SK-N-SH (cell line): ENCODE results near the gene JMJD1C. TPM values are rescaled to one million over a fixed set of nuclear protein-coding genes. Genes with fewer than 3 reads are reported as not detected.

Experiments used
- CTCF ChIA-PET: fragments of 300-600, 350-600 bp; formaldehyde crosslinking; extraction: SDS; loops from one replicate; lab custom pipeline; 2021; lab: Yijun Ruan, JAX
- POLR2A ChIA-PET: fragments of 350-600 bp; sonication (Branson Sonifier 250); formaldehyde crosslinking; extraction: SDS; loops from one replicate; lab custom pipeline; 2020; ENCODE audit warnings: antibody characterized with exemption, inconsistent platforms; lab: Yijun Ruan, JAX
- DNase-seq: peaks from one replicate; pipeline ENCODE4 v3.0.0; 2012
- H2AFZ ChIP-seq: fragments of 200-600 bp; sonication (generic); 2 replicates; pipeline ENCODE4 v1.8.1; 2016; ENCODE audit warnings: antibody characterized with exemption, mild to moderate bottlenecking, low read depth
- H3F3A ChIP-seq: fragments of 200-600 bp; sonication (generic); replicated peaks from 2 replicates; pipeline ENCODE3; 2016; ENCODE audit warnings: antibody characterized with exemption, mild to moderate bottlenecking; ENCODE audit not compliant: insufficient read depth
- H3K27ac ChIP-seq, 2 experiments: fragments of 200-500 bp in 1 of 2; fragments of 200-600 bp in 1 of 2; sonication (Bioruptor generic) in 1 of 2; sonication (generic), shearing (Covaris generic) in 1 of 2; 2 replicates each; pipeline versions ENCODE4 v1.5.1 to v1.6.1; 2014 to 2016; ENCODE audit warnings: low read depth in 2 of 2, inconsistent platforms in 1 of 2, low read length in 1 of 2, mild to moderate bottlenecking in 1 of 2, mixed read lengths in 1 of 2
- H3K27me3 ChIP-seq: fragments of 200-600 bp; sonication (generic), shearing (Covaris generic); 2 replicates; pipeline ENCODE4 v1.6.1; 2016; ENCODE audit warnings: mixed run types; ENCODE audit not compliant: insufficient read depth
- H3K36me3 ChIP-seq, 2 experiments: fragments of 200-500 bp in 1 of 2; fragments of 200-600 bp in 1 of 2; sonication (Bioruptor generic) in 1 of 2; sonication (generic) in 1 of 2; replicated peaks in 1 of 2; 2 replicates each; pipeline versions ENCODE3 to v1.5.1; 2014 to 2016; ENCODE audit warnings: low read length in 1 of 2, mild to moderate bottlenecking in 1 of 2; ENCODE audit not compliant: insufficient read depth in 2 of 2, control insufficient read depth in 1 of 2
- H3K4me1 ChIP-seq, 2 experiments: fragments of 200-500 bp in 1 of 2; fragments of 200-600 bp in 1 of 2; sonication (Bioruptor generic) in 1 of 2; sonication (generic), shearing (Covaris generic) in 1 of 2; 2 replicates each; pipeline versions ENCODE4 v1.5.1 to v1.6.1; 2014 to 2016; ENCODE audit warnings: low read depth in 1 of 2, low read length in 1 of 2, mixed run types in 1 of 2; ENCODE audit not compliant: insufficient read depth in 2 of 2, control insufficient read depth in 1 of 2
- H3K4me2 ChIP-seq: fragments of 200-600 bp; sonication (generic), shearing (Covaris generic); 2 replicates; pipeline ENCODE4 v1.6.1; 2017; ENCODE audit warnings: mixed run types
- H3K4me3 ChIP-seq, 2 experiments: fragments of 200-500 bp in 1 of 2; fragments of 200-600 bp in 1 of 2; sonication (Bioruptor generic) in 1 of 2; sonication (generic), shearing (Covaris generic) in 1 of 2; 2 replicates each; pipeline versions ENCODE4 v1.5.1 to v1.8.1; 2014 to 2016; ENCODE audit warnings: low read depth in 2 of 2, inconsistent platforms in 1 of 2, low read length in 1 of 2, mild to moderate bottlenecking in 1 of 2, mixed read lengths in 1 of 2, moderate library complexity in 1 of 2
- H3K79me2 ChIP-seq: fragments of 200-600 bp; sonication (generic); 2 replicates; pipeline ENCODE4 v1.8.1; 2017; ENCODE audit warnings: mild to moderate bottlenecking; ENCODE audit not compliant: insufficient read depth
- H3K9ac ChIP-seq: fragments of 200-600 bp; sonication (generic); 2 replicates; pipeline ENCODE4 v1.6.1; 2017; ENCODE audit warnings: mixed run types
- H3K9me2 ChIP-seq: fragments of 200-600 bp; sonication (generic); 2 replicates; pipeline ENCODE4 v1.6.1; 2017; ENCODE audit warnings: mixed run types
- H3K9me3 ChIP-seq: fragments of 200-600 bp; sonication (generic); 2 replicates; pipeline ENCODE4 v1.6.1; 2017; ENCODE audit warnings: mixed run types, mild to moderate bottlenecking, moderate library complexity
- H4K20me1 ChIP-seq: fragments of 200-600 bp; sonication (generic); 2 replicates; pipeline ENCODE4 v1.6.1; 2017; ENCODE audit warnings: mild to moderate bottlenecking, mixed run types; ENCODE audit not compliant: insufficient read depth
- ELF1 ChIP-seq: IDR thresholded peaks from 2 replicates; pipeline ENCODE4 v1.4.0; 2012
- EP300 ChIP-seq, 2 experiments: IDR thresholded peaks; 2 replicates each; pipeline versions ENCODE4 v1.4.0 to v1.6.1; 2012; ENCODE audit warnings: borderline replicate concordance in 1 of 2, low read depth in 1 of 2, low read length in 1 of 2
- FOSL2 ChIP-seq: IDR thresholded peaks from 2 replicates; pipeline ENCODE4 v1.4.0; 2012; ENCODE audit warnings: low read depth, mild to moderate bottlenecking, moderate library complexity, borderline replicate concordance
- FOXJ3 ChIP-seq: sonication (generic); formaldehyde crosslinking; IDR thresholded peaks from 2 replicates; pipeline ENCODE4 v1.5.1; 2020; ENCODE audit warnings: mild to moderate bottlenecking, missing genetic modification reagents
- GABPA ChIP-seq: IDR thresholded peaks from 2 replicates; pipeline ENCODE4 v1.4.0; 2012; ENCODE audit warnings: low read depth, mild to moderate bottlenecking
- GATA2 ChIP-seq: sonication (generic); formaldehyde crosslinking; IDR thresholded peaks from 2 replicates; pipeline ENCODE4 v1.5.0; 2020; ENCODE audit warnings: mild to moderate bottlenecking, missing genetic modification reagents
- JUND ChIP-seq: IDR thresholded peaks from 2 replicates; pipeline ENCODE4 v1.4.0; 2012
- MEF2A ChIP-seq: IDR thresholded peaks from 2 replicates; pipeline ENCODE4 v1.4.0; 2012; ENCODE audit warnings: low read depth, borderline replicate concordance
- POLR2AphosphoS5 ChIP-seq: IDR thresholded peaks from 2 replicates; pipeline ENCODE4 v1.6.1; 2012; ENCODE audit warnings: low read depth, low read length
- RAD21 ChIP-seq: IDR thresholded peaks from 2 replicates; pipeline ENCODE4 v1.6.1; 2012; ENCODE audit warnings: mild to moderate bottlenecking, low read length
- RCOR1 ChIP-seq: fragments of 150-350 bp; IDR thresholded peaks from 2 replicates; pipeline ENCODE4 v1.6.1; 2017; ENCODE audit warnings: antibody characterized with exemption, low read length
- RFX5 ChIP-seq: IDR thresholded peaks from 2 replicates; pipeline ENCODE4 v1.6.1; 2012; ENCODE audit warnings: mild to moderate bottlenecking, improper control_type of control experiment, low read length
- SIN3A ChIP-seq: IDR thresholded peaks from 2 replicates; pipeline ENCODE4 v1.6.1; 2012; ENCODE audit warnings: low read depth, mild to moderate bottlenecking, low read length, moderate library complexity, borderline replicate concordance
- TCF12 ChIP-seq: IDR thresholded peaks from 2 replicates; pipeline ENCODE4 v1.4.0; 2012
- TEAD4 ChIP-seq: IDR thresholded peaks from 2 replicates; pipeline ENCODE4 v1.4.0; 2012; ENCODE audit warnings: mild to moderate bottlenecking, borderline replicate concordance; ENCODE audit not compliant: insufficient read depth
- YY1 ChIP-seq: IDR thresholded peaks from 2 replicates; pipeline ENCODE4 v1.4.0; 2012; ENCODE audit warnings: low read depth, mild to moderate bottlenecking
- ZBTB33 ChIP-seq: IDR thresholded peaks from 2 replicates; pipeline ENCODE4 v1.4.0; 2012; ENCODE audit warnings: low read depth, borderline replicate concordance
- WGBS: methylation state at CpG from one replicate; pipeline ENCODE4 v1.1.6; 2017; ENCODE audit warnings: low lambda C conversion rate; 5-methylcytosine and 5-hydroxymethylcytosine counted together
- polyA plus RNA-seq, 3 experiments: library from polyadenylated mRNA; depleted of rRNA; stranded (reverse); fragments of >200 nt; gene quantifications; 2 replicates each; pipeline ENCODE4 v1.2.3, GENCODE V29; 2012
- TF ChIP-seq, protein P1 (sequence below): IDR thresholded peaks from 2 replicates; pipeline ENCODE4 v1.4.0; 2012; ENCODE audit warnings: low read depth, borderline replicate concordance
- TF ChIP-seq, protein P2 (sequence below): fragments of 150-350 bp; IDR thresholded peaks from 2 replicates; pipeline ENCODE4 v1.6.1; 2016; ENCODE audit warnings: mild to moderate bottlenecking, low read depth, low read length
- TF ChIP-seq, protein P3 (sequence below): fragments of 150-350 bp; IDR thresholded peaks from 2 replicates; pipeline ENCODE4 v1.6.1; 2017; ENCODE audit warnings: antibody characterized with exemption, low read length, low read depth, borderline replicate concordance

The JMJD1C gene
- polyA plus RNA-seq, 1 of the 3 experiments (the other 2 are of a cell fraction) = 11.7 TPM

DNA sequence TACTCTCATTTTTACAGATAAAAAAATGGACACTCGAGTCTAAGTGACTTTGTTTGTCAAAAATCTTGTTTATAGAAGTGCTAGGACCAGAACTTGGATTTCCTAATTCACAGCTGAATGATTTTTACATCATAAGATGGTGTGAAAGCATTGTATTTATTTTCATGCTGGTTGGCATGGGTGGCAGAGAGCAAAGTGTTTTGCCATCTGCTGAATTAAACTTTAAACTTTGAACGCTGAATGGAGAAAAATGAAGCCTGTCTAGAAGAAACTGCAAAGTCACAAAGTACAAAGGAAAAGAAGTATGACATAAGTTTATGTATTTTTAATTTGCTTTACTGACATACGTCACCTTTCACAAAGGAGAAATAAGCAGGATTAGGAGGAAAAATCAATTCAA, 190.7 kb downstream of the JMJD1C start:
- H3K9ac ChIP-seq = no peak overlapping the region
- no peaks in the 10 kb centered on the region for H3K4me1 ChIP-seq
- no peaks in the 10 kb centered on the region for H3K36me3 ChIP-seq
- no peak overlapping the region for H2AFZ ChIP-seq
- no peak overlapping the region for H3K4me2 ChIP-seq
- DNase-seq = no peak
- 96% methylated on average over 3 of the region's 3 CpGs for WGBS
- CTCF ChIA-PET = interaction anchor here (1.0 kb wide), 1 partner anchor 18 kb away, joined by 4 read pairs; no protein-coding TSS in a partner anchor
- H4K20me1 ChIP-seq = no peaks in the 10 kb centered on the region
- H3K4me3 ChIP-seq = no peak overlapping the region
- H3K9me2 ChIP-seq = no peaks in the 10 kb centered on the region
- H3F3A ChIP-seq = peaks cover 13% of the 10 kb centered on the region
- no peaks in the 10 kb centered on the region for H3K9me3 ChIP-seq
- H3K79me2 ChIP-seq = peaks cover 75% of the 10 kb centered on the region
- H3K27me3 ChIP-seq = no peaks in the 10 kb centered on the region
- no peak overlapping the region for H3K27ac ChIP-seq
- POLR2A ChIA-PET = no interaction called here
- TF ChIP-seq TEAD4 = no peak
- TF ChIP-seq RCOR1 = no peak
- TF ChIP-seq, protein P1, sequence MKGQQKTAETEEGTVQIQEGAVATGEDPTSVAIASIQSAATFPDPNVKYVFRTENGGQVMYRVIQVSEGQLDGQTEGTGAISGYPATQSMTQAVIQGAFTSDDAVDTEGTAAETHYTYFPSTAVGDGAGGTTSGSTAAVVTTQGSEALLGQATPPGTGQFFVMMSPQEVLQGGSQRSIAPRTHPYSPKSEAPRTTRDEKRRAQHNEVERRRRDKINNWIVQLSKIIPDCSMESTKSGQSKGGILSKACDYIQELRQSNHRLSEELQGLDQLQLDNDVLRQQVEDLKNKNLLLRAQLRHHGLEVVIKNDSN = no peak
- TF ChIP-seq POLR2AphosphoS5 = no peak

- POLR2A ChIA-PET = no interaction called here
- no peak for DNase-seq
- Histone ChIP-seq H2AFZ (no peak overlapping the region), H3K79me2 (peaks cover 79% of the 10 kb centered on the region), H4K20me1 (no peaks in the 10 kb centered on the region), H3K9me2 (no peaks in the 10 kb centered on the region), H3K36me3 (no peaks in the 10 kb centered on the region), H3K4me3 (no peak overlapping the region), H3K4me2 (no peak overlapping the region), H3K9me3 (no peaks in the 10 kb centered on the region), H3F3A (peaks cover 23% of the 10 kb centered on the region), H3K9ac (no peak overlapping the region), H3K27me3 (no peaks in the 10 kb centered on the region), H3K4me1 (no peaks in the 10 kb centered on the region), H3K27ac (no peak overlapping the region)
- CTCF ChIA-PET = no interaction called here
- TF ChIP-seq ZBTB33 (no peak), TCF12 (no peak), RFX5 (no peak), GABPA (no peak), TEAD4 (no peak), YY1 (no peak), GATA2 (CRISPR knock-in tag) (no peak), SIN3A (no peak), RAD21 (no peak), MEF2A (no peak), EP300 (IDR thresholded peaks at IDR 0.05; ENCODE audit: borderline replicate concordance in 1 of 2, low read depth in 1 of 2, low read length in 1 of 2) (no peak), FOXJ3 (CRISPR knock-in tag) (no peak), JUND (no peak), FOSL2 (no peak), ELF1 (no peak)
- TF ChIP-seq, protein P2, sequence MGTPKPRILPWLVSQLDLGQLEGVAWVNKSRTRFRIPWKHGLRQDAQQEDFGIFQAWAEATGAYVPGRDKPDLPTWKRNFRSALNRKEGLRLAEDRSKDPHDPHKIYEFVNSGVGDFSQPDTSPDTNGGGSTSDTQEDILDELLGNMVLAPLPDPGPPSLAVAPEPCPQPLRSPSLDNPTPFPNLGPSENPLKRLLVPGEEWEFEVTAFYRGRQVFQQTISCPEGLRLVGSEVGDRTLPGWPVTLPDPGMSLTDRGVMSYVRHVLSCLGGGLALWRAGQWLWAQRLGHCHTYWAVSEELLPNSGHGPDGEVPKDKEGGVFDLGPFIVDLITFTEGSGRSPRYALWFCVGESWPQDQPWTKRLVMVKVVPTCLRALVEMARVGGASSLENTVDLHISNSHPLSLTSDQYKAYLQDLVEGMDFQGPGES = no peak
- TF ChIP-seq, protein P3, sequence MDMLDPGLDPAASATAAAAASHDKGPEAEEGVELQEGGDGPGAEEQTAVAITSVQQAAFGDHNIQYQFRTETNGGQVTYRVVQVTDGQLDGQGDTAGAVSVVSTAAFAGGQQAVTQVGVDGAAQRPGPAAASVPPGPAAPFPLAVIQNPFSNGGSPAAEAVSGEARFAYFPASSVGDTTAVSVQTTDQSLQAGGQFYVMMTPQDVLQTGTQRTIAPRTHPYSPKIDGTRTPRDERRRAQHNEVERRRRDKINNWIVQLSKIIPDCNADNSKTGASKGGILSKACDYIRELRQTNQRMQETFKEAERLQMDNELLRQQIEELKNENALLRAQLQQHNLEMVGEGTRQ = no peak
- TF ChIP-seq, protein P1 = no peak
Measured at GRCh38 chr10:63273577-63273976, 192.2 kb downstream of the JMJD1C start.
